ENCODE measurements around the gene ACAN. TPM values are rescaled to one million over a fixed set of nuclear protein-coding genes. Genes with fewer than 3 reads are reported as not detected.

ACAN gene
- total RNA-seq, 1 experiment from 2014 or later: not detected

DNA sequence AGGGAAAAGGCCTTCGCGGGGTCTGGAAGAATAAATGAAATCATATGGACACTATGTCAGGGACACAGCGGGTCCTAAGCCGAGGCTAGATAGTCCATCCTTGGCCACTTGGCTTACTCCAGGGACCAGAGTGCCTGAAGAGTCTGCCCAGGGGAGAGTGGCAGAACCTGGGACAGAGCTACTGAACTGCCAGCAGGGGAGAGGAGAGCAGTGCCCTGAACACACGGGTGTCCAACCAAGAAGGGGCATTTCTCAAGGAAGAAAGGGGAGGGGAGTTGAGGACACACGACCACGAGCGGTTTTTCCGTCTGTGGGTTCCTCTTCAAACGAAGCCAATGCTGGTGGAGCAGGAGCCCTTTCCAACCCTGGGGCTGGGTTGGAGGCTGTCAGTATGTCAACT is 1.0 kb downstream of the ACAN start:
- DNase-seq: no peak
- CTCF ChIA-PET: interaction anchor here (1.0 kb wide), 1 partner anchor 148 kb away, joined by 3 read pairs; no protein-coding TSS in a partner anchor
- Mint-ChIP-seq H3K27ac (ENCODE audit: unreplicated experiment) (no peak overlapping the region), H3K27me3 (ENCODE audit: unreplicated experiment) (peaks cover 99% of the 10 kb centered on the region), H3K4me3 (ENCODE audit: low read depth, unreplicated experiment) (no peak overlapping the region), H3K4me1 (ENCODE audit: low read depth, unreplicated experiment) (no peaks in the 10 kb centered on the region), H3K9me3 (ENCODE audit: low read depth, unreplicated experiment) (no peaks in the 10 kb centered on the region), H3K36me3 (ENCODE audit: insufficient read depth, unreplicated experiment) (no peaks in the 10 kb centered on the region)
- TF ChIP-seq, protein P1, sequence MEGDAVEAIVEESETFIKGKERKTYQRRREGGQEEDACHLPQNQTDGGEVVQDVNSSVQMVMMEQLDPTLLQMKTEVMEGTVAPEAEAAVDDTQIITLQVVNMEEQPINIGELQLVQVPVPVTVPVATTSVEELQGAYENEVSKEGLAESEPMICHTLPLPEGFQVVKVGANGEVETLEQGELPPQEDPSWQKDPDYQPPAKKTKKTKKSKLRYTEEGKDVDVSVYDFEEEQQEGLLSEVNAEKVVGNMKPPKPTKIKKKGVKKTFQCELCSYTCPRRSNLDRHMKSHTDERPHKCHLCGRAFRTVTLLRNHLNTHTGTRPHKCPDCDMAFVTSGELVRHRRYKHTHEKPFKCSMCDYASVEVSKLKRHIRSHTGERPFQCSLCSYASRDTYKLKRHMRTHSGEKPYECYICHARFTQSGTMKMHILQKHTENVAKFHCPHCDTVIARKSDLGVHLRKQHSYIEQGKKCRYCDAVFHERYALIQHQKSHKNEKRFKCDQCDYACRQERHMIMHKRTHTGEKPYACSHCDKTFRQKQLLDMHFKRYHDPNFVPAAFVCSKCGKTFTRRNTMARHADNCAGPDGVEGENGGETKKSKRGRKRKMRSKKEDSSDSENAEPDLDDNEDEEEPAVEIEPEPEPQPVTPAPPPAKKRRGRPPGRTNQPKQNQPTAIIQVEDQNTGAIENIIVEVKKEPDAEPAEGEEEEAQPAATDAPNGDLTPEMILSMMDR (IDR thresholded peaks at IDR 0.05; ENCODE audit: unreplicated experiment): no peak
- intact Hi-C loops (cut with micrococcal nuclease; ENCODE audit: unreplicated experiment): no loop called here
- no TSS peak for BruUV-seq (replicated peaks)

DNA sequence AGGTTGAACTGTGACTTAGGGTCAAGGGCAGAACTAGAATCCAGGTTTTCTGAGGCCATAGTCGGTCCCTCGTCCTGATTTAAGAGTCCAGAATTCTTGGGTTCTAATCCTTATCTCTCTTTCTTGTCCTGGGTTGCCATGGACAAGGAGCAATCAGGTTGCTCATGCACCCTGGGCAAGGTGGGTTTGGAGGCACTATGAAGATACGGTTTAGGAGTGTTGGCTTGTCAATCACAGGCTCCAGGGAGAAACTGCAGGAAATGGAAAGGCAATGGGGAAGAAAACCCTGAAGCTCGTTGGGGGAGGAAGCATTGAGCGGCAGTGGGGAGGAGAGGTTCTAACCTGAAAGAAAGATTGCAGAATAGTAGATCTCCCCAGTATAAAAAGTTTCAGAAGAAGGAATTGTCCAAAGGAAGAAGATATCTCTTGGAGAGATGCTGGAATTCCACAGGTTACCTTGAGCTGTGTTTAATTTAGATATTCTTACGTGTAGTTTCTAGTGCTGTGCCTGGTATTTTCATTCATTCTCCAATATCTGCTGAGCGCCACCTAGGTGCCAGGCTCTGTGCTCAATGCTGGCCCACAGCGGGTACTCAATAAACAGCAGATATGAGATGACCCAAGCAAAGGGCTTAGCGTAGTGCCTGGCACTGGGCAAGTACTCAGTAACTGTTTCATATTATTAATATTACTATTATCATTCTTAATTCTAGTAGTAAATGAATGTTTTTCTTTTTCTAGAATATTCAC is 2.0 kb downstream of the ACAN start:
- no peak overlapping the region for H3K27ac Mint-ChIP-seq (ENCODE audit: unreplicated experiment)
- no peaks in the 10 kb centered on the region for H3K4me1 Mint-ChIP-seq (ENCODE audit: low read depth, unreplicated experiment)
- TF ChIP-seq, protein P1 (IDR thresholded peaks at IDR 0.05; ENCODE audit: unreplicated experiment): no peak
- DNase-seq: no peak
- H3K36me3 Mint-ChIP-seq (ENCODE audit: insufficient read depth, unreplicated experiment): no peaks in the 10 kb centered on the region
- BruUV-seq (replicated peaks): no TSS peak
- CTCF ChIA-PET: interaction anchor here (1.0 kb wide), 1 partner anchor 149 kb away, joined by 3 read pairs; no protein-coding TSS in a partner anchor
- no peak overlapping the region for H3K4me3 Mint-ChIP-seq (ENCODE audit: low read depth, unreplicated experiment)
- intact Hi-C loops (cut with micrococcal nuclease; ENCODE audit: unreplicated experiment): no loop called here
- no peaks in the 10 kb centered on the region for H3K9me3 Mint-ChIP-seq (ENCODE audit: low read depth, unreplicated experiment)
- peaks cover 94% of the 10 kb centered on the region for H3K27me3 Mint-ChIP-seq (ENCODE audit: unreplicated experiment)

DNA sequence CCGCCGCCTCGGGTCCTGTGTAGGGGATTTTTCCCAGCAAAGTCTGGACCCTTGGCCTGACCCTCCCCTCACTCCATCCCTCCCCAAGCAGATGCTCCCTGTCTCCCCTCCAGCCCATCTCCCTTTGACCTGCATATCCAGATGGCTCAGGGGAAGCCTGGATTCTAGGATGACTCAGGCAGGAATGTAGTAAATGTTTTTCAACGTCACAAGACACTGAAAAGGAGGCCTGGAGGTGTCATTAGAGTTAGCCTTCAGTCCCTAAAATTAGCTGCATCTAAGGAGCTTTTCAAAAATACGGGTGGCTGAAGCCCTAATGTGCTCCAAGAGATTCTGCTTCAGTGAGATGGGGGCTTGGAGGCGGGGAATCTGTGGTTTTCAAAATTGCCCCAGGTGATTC is 7.2 kb downstream of the ACAN start:
- Mint-ChIP-seq H3K27me3 (ENCODE audit: unreplicated experiment) (peaks cover 95% of the 10 kb centered on the region), H3K4me3 (ENCODE audit: low read depth, unreplicated experiment) (no peak overlapping the region), H3K27ac (ENCODE audit: unreplicated experiment) (no peak overlapping the region), H3K9me3 (ENCODE audit: low read depth, unreplicated experiment) (no peaks in the 10 kb centered on the region), H3K36me3 (ENCODE audit: insufficient read depth, unreplicated experiment) (no peaks in the 10 kb centered on the region), H3K4me1 (ENCODE audit: low read depth, unreplicated experiment) (no peaks in the 10 kb centered on the region)
- intact Hi-C loops (cut with micrococcal nuclease; ENCODE audit: unreplicated experiment): no loop called here
- TF ChIP-seq, protein P1 (IDR thresholded peaks at IDR 0.05; ENCODE audit: unreplicated experiment): no peak
- CTCF ChIA-PET: no interaction called here
- no peak for DNase-seq
- no TSS peak for BruUV-seq (replicated peaks)

DNA sequence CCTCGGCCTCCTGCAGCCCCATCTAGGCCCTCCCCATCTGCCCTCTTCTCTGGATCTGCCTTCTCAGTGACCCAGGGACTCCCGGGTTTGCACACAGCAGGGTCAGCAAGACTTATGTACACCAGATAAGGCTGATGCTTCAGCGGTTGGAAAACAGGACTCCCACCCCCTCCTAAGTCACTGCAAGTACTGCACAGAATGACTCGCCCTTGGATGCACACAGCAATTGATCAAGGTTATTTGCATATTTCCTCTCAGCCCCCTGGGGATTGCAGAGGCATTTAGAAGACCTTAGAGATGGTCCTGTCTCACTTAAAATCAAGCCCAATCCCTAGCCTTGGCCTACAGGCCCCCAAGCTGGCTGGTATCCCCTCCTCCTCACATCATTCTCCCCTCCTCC is 8.9 kb downstream of the ACAN start:
- intact Hi-C loops (cut with micrococcal nuclease; ENCODE audit: unreplicated experiment): no loop called here
- Mint-ChIP-seq H3K4me3 (ENCODE audit: low read depth, unreplicated experiment) (no peak overlapping the region), H3K4me1 (ENCODE audit: low read depth, unreplicated experiment) (no peaks in the 10 kb centered on the region), H3K36me3 (ENCODE audit: insufficient read depth, unreplicated experiment) (no peaks in the 10 kb centered on the region), H3K27ac (ENCODE audit: unreplicated experiment) (no peak overlapping the region), H3K9me3 (ENCODE audit: low read depth, unreplicated experiment) (no peaks in the 10 kb centered on the region), H3K27me3 (ENCODE audit: unreplicated experiment) (peaks cover 95% of the 10 kb centered on the region)
- CTCF ChIA-PET: no interaction called here
- BruUV-seq (replicated peaks): no TSS peak
- TF ChIP-seq, protein P1 (IDR thresholded peaks at IDR 0.05; ENCODE audit: unreplicated experiment): no peak
- no peak for DNase-seq

Data from Calu3 (cell line).